Nephron progenitor cell (in vitro differentiated cells): ENCODE results near the gene SUSD5.

Experiments used
- DNase-seq: peaks from one replicate; pipeline ENCODE4 v3.0.0; 2021
- H3K27ac Mint-ChIP-seq: 2 replicates; pipeline ENCODE4 v1.8.0; 2021; ENCODE audit warnings: mild to moderate bottlenecking, moderate library complexity, mixed read lengths
- H3K27me3 Mint-ChIP-seq: 2 replicates; pipeline ENCODE4 v1.8.0; 2021; ENCODE audit warnings: mild to moderate bottlenecking, low read depth, mixed read lengths; ENCODE audit not compliant: poor library complexity
- H3K36me3 Mint-ChIP-seq: 2 replicates; pipeline ENCODE4 v1.8.0; 2021; ENCODE audit warnings: low read depth, mixed read lengths
- H3K4me1 Mint-ChIP-seq: 2 replicates; pipeline ENCODE4 v1.8.0; 2021; ENCODE audit warnings: mixed read lengths
- H3K4me3 Mint-ChIP-seq: 2 replicates; pipeline ENCODE4 v1.8.0; 2021; ENCODE audit warnings: mild to moderate bottlenecking, moderate library complexity, mixed read lengths
- H3K9me3 Mint-ChIP-seq: 2 replicates; pipeline ENCODE4 v1.8.0; 2021; ENCODE audit warnings: mild to moderate bottlenecking, moderate library complexity, mixed read lengths
- CTCF ChIP-seq: fragments of 200-600 bp; sonication (generic); IDR thresholded peaks from 2 replicates; pipeline ENCODE4 v1.5.0; 2021; ENCODE audit warnings: antibody characterized with exemption

Gene SUSD5

DNA sequence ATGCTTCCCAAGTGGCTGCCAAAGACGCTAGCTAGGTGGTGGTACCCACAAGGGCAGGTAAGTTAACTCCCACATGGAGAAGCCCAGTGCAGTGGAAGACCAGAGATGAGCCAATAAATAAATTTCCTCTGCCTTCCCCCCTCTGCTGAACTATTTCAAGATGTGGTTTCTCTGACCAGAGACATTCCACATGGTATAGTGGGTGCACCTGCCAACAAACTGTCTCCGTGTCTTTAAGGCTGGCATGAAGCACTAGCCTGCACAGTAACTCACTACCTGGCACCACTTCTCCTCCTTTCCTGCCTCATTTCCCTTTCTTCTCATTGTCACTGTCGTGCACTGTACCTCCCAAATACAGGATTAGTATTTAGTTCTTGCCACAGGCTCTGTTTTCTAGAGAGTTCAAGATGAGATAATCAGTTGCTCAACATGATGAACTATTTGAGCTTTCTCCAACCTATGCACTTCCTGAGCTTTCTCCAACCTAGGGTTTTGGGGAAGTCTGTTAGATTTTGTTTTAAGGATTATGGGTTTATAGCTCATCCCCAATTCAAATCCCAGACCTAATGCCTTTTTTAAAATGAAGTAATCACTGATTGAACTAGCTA is 113.2 kb downstream of the SUSD5 start:
- Mint-ChIP-seq H3K27me3 (peaks cover 13% of the 10 kb centered on the region), H3K9me3 (no peaks in the 10 kb centered on the region), H3K4me1 (no peaks in the 10 kb centered on the region), H3K27ac (no peak overlapping the region), H3K4me3 (no peak overlapping the region), H3K36me3 (no peaks in the 10 kb centered on the region)
- TF ChIP-seq CTCF, result no peak
- no peak for DNase-seq

DNA sequence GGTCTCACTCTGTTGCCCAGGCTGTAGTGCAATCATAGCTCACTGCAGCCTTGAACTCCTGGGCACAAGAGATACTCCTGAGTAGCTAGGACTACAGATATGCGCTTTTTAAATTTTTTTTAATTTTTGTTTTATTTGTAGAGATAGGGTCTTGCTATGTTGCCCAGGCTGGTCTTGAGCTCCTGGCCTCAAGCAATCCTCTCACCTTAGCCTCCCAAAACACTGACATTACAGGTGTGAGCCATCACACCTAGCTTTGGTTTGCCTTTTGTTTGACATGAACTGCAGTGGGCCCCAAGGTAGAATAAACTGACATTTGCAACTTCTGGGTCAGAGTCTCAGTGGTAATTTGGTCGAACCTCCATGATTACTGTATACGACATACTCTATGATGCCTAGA is 113.8 kb downstream of the SUSD5 start:
- no peaks in the 10 kb centered on the region for H3K36me3 Mint-ChIP-seq
- peaks cover 13% of the 10 kb centered on the region for H3K27me3 Mint-ChIP-seq
- no peaks in the 10 kb centered on the region for H3K4me1 Mint-ChIP-seq
- H3K9me3 Mint-ChIP-seq, result no peaks in the 10 kb centered on the region
- TF ChIP-seq CTCF, result no peak
- DNase-seq, result no peak
- H3K4me3 Mint-ChIP-seq, result no peak overlapping the region
- no peak overlapping the region for H3K27ac Mint-ChIP-seq

DNA sequence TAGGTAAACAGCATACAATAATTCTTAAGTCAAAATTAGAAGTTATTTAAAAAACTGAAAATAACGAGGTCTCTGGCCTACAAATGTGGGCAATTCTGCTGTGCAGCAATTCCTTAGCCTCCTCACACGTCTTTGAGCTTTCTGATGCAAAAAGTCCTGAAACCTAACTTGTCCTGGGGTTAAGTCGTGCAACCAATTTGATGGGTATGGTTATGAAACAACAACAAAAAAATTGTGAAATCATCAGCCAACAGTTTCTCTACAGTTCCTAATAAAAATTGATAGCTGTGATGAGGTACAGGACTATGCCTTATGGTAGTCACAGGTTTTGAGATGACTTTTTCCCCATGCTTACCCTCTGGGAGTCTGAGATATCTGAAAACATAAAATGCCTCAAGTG is 115.1 kb downstream of the SUSD5 start:
- Mint-ChIP-seq H3K4me3 (no peak overlapping the region), H3K4me1 (no peaks in the 10 kb centered on the region), H3K27ac (no peak overlapping the region), H3K27me3 (peaks cover 20% of the 10 kb centered on the region), H3K36me3 (no peaks in the 10 kb centered on the region), H3K9me3 (no peaks in the 10 kb centered on the region)
- DNase-seq, result no peak
- TF ChIP-seq CTCF, result no peak

GRCh38 chr3:33103034-33103433 is 115.6 kb downstream of the SUSD5 start:
- H3K27me3 Mint-ChIP-seq, result peaks cover 17% of the 10 kb centered on the region
- H3K4me3 Mint-ChIP-seq, result no peak overlapping the region
- no peaks in the 10 kb centered on the region for H3K9me3 Mint-ChIP-seq
- TF ChIP-seq CTCF, result no peak
- no peak overlapping the region for H3K27ac Mint-ChIP-seq
- no peaks in the 10 kb centered on the region for H3K36me3 Mint-ChIP-seq
- DNase-seq, result no peak
- H3K4me1 Mint-ChIP-seq, result no peaks in the 10 kb centered on the region

GRCh38 chr3:33100229-33100628 is 118.4 kb downstream of the SUSD5 start:
- Mint-ChIP-seq H3K9me3 (no peaks in the 10 kb centered on the region), H3K4me3 (no peak overlapping the region), H3K36me3 (no peaks in the 10 kb centered on the region), H3K27ac (no peak overlapping the region), H3K27me3 (peaks cover 7% of the 10 kb centered on the region), H3K4me1 (peaks cover 17% of the 10 kb centered on the region)
- no peak for DNase-seq
- no peak for TF ChIP-seq CTCF
